ENCODE data around the gene HMG20A.

GRCh38 chr15:77506311-77507142 is 85.8 kb downstream of the HMG20A start:
- TF ChIP-seq ZNF565 (CRISPR knock-in tag; conservative IDR thresholded peaks at IDR 0.05; ENCODE audit: low read depth): no peak
- no peak for TF ChIP-seq ZFP30 (CRISPR knock-in tag; IDR thresholded peaks at IDR 0.05)
- TF ChIP-seq GLIS3 (CRISPR knock-in tag; IDR thresholded peaks at IDR 0.05): no peak
- no peak for TF ChIP-seq CSDC2 (CRISPR knock-in tag; IDR thresholded peaks at IDR 0.05)
- TF ChIP-seq CREB5 (CRISPR knock-in tag; IDR thresholded peaks at IDR 0.05; ENCODE audit: low read depth): no peak
- TF ChIP-seq, protein P1, sequence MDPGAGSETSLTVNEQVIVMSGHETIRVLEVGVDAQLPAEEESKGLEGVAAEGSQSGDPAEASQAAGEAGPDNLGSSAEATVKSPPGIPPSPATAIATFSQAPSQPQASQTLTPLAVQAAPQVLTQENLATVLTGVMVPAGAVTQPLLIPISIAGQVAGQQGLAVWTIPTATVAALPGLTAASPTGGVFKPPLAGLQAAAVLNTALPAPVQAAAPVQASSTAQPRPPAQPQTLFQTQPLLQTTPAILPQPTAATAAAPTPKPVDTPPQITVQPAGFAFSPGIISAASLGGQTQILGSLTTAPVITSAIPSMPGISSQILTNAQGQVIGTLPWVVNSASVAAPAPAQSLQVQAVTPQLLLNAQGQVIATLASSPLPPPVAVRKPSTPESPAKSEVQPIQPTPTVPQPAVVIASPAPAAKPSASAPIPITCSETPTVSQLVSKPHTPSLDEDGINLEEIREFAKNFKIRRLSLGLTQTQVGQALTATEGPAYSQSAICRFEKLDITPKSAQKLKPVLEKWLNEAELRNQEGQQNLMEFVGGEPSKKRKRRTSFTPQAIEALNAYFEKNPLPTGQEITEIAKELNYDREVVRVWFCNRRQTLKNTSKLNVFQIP (CRISPR knock-in tag; IDR thresholded peaks at IDR 0.05; ENCODE audit: borderline replicate concordance, low read depth): no peak
- TF ChIP-seq ZFP3 (CRISPR knock-in tag; IDR thresholded peaks at IDR 0.05): no peak
- TF ChIP-seq ESRRG (CRISPR knock-in tag; IDR thresholded peaks at IDR 0.05): no peak
- TF ChIP-seq ZNF70 (CRISPR knock-in tag; IDR thresholded peaks at IDR 0.05): no peak
- TF ChIP-seq ZC3H10 (CRISPR knock-in tag; IDR thresholded peaks at IDR 0.05): no peak
- TF ChIP-seq ZNF8 (CRISPR knock-in tag; IDR thresholded peaks at IDR 0.05): no peak

Data from SK-N-SH treated with all-trans-retinoic acid at 6 μM for 48 hours (cell line).